SU-DHL-6 (cell line): Measurements from ENCODE around the gene TPD52L2.
"Not testable (repeated sequence)": the region's sequence is repeated elsewhere in the genome, so short reads cannot be mapped to it uniquely, and the experiment has no call there.

Experiments
- EZH2phosphoT487 ChIP-seq: fragments of 200-600 bp; sonication (generic), shearing (Covaris generic); conservative IDR thresholded peaks from 2 replicates; pipeline ENCODE4 v1.6.1; 2018; ENCODE audit warnings: mild to moderate bottlenecking, antibody characterized with exemption, low read length, moderate library complexity, mixed read lengths
- TF ChIP-seq, protein P1 (sequence below): fragments of 200-600 bp; sonication (generic); IDR thresholded peaks from one replicate; pipeline ENCODE4 v1.5.1; 2017; ENCODE audit warnings: antibody characterized with exemption, mild to moderate bottlenecking, low read length, moderate library complexity; ENCODE audit not compliant: insufficient read depth, poor library complexity, severe bottlenecking

DNA sequence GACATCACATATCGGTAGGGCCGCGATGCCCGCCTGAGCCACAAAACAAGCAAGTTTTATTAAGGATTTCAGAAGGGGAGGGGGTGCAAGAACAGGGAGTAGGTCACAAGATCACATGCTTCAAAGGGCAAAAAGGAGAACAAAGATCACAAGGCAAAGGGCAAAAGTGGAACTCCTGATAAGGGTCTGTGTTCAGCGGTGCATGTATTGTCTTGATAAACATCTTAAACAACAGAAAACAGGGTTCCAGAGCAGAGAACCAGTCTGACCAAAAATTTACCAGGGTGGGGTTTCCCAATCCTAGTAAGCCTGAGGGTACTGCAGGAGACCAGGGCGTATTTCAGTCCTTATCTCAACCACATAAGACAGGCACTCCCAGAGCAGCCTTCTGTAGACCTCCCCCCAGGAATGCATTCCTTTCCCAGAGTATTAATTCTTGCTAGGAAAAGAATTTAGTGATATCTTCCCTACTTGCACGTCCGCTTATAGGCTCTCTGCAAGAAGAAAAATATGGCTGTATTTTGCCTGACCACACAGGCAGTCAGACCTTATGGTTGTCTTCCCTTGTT, 51.4 kb downstream of the TPD52L2 start:
- TF ChIP-seq, protein P1, sequence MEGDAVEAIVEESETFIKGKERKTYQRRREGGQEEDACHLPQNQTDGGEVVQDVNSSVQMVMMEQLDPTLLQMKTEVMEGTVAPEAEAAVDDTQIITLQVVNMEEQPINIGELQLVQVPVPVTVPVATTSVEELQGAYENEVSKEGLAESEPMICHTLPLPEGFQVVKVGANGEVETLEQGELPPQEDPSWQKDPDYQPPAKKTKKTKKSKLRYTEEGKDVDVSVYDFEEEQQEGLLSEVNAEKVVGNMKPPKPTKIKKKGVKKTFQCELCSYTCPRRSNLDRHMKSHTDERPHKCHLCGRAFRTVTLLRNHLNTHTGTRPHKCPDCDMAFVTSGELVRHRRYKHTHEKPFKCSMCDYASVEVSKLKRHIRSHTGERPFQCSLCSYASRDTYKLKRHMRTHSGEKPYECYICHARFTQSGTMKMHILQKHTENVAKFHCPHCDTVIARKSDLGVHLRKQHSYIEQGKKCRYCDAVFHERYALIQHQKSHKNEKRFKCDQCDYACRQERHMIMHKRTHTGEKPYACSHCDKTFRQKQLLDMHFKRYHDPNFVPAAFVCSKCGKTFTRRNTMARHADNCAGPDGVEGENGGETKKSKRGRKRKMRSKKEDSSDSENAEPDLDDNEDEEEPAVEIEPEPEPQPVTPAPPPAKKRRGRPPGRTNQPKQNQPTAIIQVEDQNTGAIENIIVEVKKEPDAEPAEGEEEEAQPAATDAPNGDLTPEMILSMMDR, result not testable (repeated sequence)
- TF ChIP-seq EZH2phosphoT487, result not testable (repeated sequence)
